A204.1 (cell line): Measurements from ENCODE around the gene TSEN15.
A peak's percentile ranks its signal among the peaks of the same experiment; 100 is the strongest.
"Not testable (repeated sequence)": the region's sequence is repeated elsewhere in the genome, so short reads cannot be mapped to it uniquely, and the experiment has no call there.

Source experiments
- FAIRE-seq: peaks from 2 replicates; lab custom pipeline; 2012; peaks lifted over from hg19 to GRCh38; lab: Jason Lieb, UNC

The TSEN15 gene

DNA sequence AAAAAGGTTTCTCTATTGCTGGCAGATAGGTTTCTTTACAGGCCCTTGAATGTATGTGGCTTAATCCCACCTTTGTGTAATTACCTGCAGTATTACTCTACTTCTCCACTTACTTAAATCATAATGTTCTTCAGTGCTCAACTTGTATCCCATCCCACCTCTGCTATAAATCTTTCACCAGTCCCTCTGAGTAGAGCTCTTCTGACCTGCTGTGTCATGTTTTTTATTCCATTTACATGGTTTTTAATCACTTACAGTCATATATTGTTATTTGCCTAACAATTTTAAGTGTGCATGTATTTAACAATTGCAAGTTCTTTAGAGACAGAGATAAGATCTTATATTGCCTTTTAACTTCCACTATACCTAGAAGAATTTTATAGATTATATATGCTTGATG is 2.4 kb downstream of the TSEN15 start:
- FAIRE-seq, result no peak

GRCh38 chr1:184056921-184057555 is 5.5 kb downstream of the TSEN15 start:
- FAIRE-seq, result no peak

DNA sequence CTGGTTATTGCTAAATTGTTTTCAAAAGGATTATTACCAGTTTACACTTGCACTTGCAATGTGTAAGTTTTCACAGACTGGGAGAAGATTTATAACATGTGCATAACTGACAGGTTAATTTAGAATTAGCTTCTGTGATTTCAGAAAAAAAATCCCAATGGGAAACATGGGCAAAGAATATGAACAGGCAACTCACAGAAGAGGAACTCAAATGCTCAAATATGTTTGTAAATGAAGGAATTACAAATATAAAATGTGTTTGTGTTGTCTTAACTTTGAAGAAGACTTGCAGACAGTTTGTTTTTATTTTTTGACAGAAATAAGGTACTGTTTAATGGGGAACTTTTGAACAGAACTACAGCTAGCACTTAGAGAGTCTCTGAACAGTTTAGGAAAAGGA is 8.4 kb downstream of the TSEN15 start:
- FAIRE-seq, result no peak

DNA sequence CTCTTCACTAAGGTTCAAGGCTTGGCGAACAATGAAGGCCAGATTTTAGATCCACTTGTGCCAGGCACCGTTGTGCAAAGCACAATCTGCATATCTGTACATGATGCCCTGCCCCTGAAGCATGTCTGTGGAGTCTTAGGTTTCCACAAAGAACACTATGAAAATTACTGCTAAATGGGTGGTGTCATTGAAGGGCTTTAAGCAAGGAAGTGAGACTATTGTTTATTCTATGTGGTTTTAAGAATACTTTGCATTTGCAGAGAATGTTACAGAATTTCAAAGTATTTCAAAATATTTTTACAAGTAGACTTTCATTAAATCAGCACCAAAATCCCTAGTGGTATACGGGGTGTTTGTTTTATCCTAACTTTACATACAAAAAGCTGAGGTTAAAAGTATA is 8.8 kb downstream of the TSEN15 start:
- no peak for FAIRE-seq

GRCh38 chr1:184061396-184062003 is 10.0 kb downstream of the TSEN15 start:
- no peak for FAIRE-seq

GRCh38 chr1:184062640-184063286 is 11.2 kb downstream of the TSEN15 start:
- FAIRE-seq, result no peak

GRCh38 chr1:184065559-184065958 is 14.0 kb downstream of the TSEN15 start:
- FAIRE-seq, result peak; percentile 14

- FAIRE-seq, result no peak
Measured at GRCh38 chr1:184068354-184068753, 16.8 kb downstream of the TSEN15 start.

- FAIRE-seq, result no peak
Measured at GRCh38 chr1:184069675-184070074, 18.1 kb downstream of the TSEN15 start.

GRCh38 chr1:184072376-184072775 is 20.8 kb downstream of the TSEN15 start:
- no peak for FAIRE-seq

GRCh38 chr1:184074383-184074782 is 22.9 kb downstream of the TSEN15 start:
- no peak for FAIRE-seq

GRCh38 chr1:184075055-184076029 is 23.8 kb downstream of the TSEN15 start:
- peak; percentile 94 for FAIRE-seq

DNA sequence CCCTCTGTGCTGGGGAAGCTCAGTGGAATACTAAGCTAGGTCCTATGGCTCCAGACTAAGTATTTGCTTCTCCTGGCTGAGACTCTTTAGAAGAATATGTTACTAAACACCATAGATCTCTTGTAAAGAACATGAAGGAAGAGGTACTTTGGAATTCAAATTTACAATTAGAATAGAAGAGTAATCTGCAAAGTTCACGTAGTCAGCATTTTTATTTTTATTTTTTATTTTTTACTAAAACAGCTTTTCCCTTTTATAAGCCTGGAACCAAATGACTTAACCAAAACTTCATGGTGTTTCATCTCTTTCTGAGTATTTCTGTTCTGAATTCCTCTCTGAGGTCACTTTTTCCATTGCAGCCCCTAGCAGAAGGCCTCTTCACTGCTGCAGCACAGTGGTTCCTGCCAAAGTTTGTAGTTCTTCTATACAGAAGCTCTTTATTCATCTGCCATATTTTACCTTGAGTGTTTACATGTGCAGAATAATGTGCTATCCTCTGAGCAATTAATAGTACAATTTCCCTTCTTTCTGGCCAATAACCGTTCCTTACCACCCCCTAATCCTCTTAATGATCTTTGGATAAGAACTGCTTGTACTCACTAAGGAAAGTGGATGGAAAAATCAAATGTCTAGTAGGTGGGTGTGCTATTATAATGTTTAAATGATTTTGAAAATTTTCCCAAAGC is 27.2 kb downstream of the TSEN15 start:
- no peak for FAIRE-seq

DNA sequence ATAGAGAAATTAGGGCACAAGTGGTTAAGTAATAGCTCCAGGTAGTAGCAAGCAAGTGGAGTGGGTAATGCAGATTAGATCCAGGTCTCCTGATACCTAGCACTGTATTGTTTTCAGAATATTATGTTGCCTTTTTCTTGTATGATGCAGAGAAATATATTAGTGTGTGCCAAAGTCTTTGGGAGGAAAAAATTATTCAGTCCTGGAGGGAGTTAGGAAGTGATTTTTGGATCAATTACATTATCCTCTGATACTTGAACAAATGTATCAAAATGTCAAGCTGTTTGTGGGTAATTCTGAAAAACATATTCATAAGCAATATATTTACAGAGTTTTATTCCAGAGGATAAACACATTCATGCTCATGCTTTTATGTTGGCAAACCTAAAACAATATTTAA is 28.8 kb downstream of the TSEN15 start:
- FAIRE-seq, result no peak

- no peak for FAIRE-seq
Measured at GRCh38 chr1:184082541-184083415, 31.2 kb downstream of the TSEN15 start.

GRCh38 chr1:184085667-184086066 is 34.1 kb downstream of the TSEN15 start:
- no peak for FAIRE-seq

GRCh38 chr1:184088037-184088436 is 36.5 kb downstream of the TSEN15 start:
- FAIRE-seq, result no peak

DNA sequence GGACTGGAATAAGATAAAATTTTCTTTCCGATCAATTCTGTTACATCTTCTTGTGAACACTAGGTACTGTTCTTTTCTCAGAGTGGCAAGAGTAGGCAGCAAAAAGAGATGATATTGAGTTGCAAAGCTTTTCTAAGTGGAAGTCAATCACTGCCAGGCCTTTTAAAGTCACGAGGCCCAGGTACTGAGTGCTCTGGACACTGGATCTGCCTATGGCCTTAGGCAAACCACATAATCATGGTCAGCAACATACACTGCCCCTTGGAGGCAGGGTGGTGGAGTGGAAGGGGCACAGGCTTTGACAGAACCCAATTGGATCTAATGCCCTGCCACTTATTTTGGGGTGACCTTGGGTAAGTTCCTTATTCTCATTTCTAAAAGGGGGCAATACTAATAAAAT is 41.5 kb downstream of the TSEN15 start:
- FAIRE-seq, result no peak

GRCh38 chr1:184096005-184096404 is 44.5 kb downstream of the TSEN15 start:
- no peak for FAIRE-seq

GRCh38 chr1:184096580-184096979 is 45.0 kb downstream of the TSEN15 start:
- not testable (repeated sequence) for FAIRE-seq

GRCh38 chr1:184101141-184101540 is 49.6 kb downstream of the TSEN15 start:
- FAIRE-seq, result no peak
